H9 (cell line): Measurements from ENCODE around the gene SDK1. TPM values are rescaled to one million over a fixed set of nuclear protein-coding genes. Genes with fewer than 3 reads are reported as not detected.

ENCODE experiments used
- DNase-seq: peaks from one replicate; pipeline ENCODE4 v3.0.0-alpha.2; 2017
- H2AFZ ChIP-seq: one replicate; pipeline ENCODE4 v1.6.1; 2013; ENCODE audit warnings: mild to moderate bottlenecking, low read length, control low read depth, moderate library complexity
- H2AK5ac ChIP-seq: 2 replicates; pipeline ENCODE4 v1.6.1; 2013; ENCODE audit warnings: low read length, control low read depth, mixed read lengths; ENCODE audit not compliant: insufficient read length
- H2BK120ac ChIP-seq: one replicate; pipeline ENCODE4 v1.6.1; 2013; ENCODE audit warnings: low read depth, mild to moderate bottlenecking, low read length, control low read depth, inconsistent platforms; ENCODE audit not compliant: poor library complexity, severe bottlenecking
- H2BK12ac ChIP-seq: 2 replicates; pipeline ENCODE4 v1.6.1; 2013; ENCODE audit warnings: low read length, control low read depth, mixed read lengths, low read depth; ENCODE audit not compliant: insufficient read length
- H2BK15ac ChIP-seq: 2 replicates; pipeline ENCODE4 v1.6.1; 2013; ENCODE audit warnings: low read depth, low read length, control low read depth
- H2BK20ac ChIP-seq: one replicate; pipeline ENCODE4 v1.6.1; 2013; ENCODE audit warnings: low read depth, mild to moderate bottlenecking, low read length, control low read depth, inconsistent platforms; ENCODE audit not compliant: poor library complexity, severe bottlenecking
- H2BK5ac ChIP-seq: 2 replicates; pipeline ENCODE4 v1.6.1; 2013; ENCODE audit warnings: low read length, control low read depth, mixed read lengths; ENCODE audit not compliant: insufficient read length
- H3K14ac ChIP-seq: 2 replicates; pipeline ENCODE4 v1.6.1; 2013; ENCODE audit warnings: low read length, control low read depth; ENCODE audit not compliant: insufficient read depth
- H3K18ac ChIP-seq: 2 replicates; pipeline ENCODE4 v1.6.1; 2013; ENCODE audit warnings: low read depth, mild to moderate bottlenecking, mixed read lengths, low read length, control low read depth; ENCODE audit not compliant: insufficient read length
- H3K23ac ChIP-seq: 2 replicates; pipeline ENCODE4 v1.6.1; 2013; ENCODE audit warnings: low read length, control low read depth, mixed read lengths, low read depth; ENCODE audit not compliant: insufficient read length
- H3K23me2 ChIP-seq: 2 replicates; pipeline ENCODE4 v1.6.1; 2013; ENCODE audit warnings: low read depth, mild to moderate bottlenecking, mixed read lengths, low read length, control low read depth; ENCODE audit not compliant: insufficient read length, poor library complexity, severe bottlenecking
- H3K27ac ChIP-seq: 2 replicates; pipeline ENCODE4 v1.5.1; 2013; ENCODE audit warnings: low read length, control low read depth, mixed read lengths, low read depth; ENCODE audit not compliant: insufficient read length
- H3K27me3 ChIP-seq: 2 replicates; pipeline ENCODE4 v1.6.1; 2013; ENCODE audit warnings: low read length, control low read depth, inconsistent platforms; ENCODE audit not compliant: insufficient read depth
- H3K4ac ChIP-seq: 2 replicates; pipeline ENCODE4 v1.6.1; 2013; ENCODE audit warnings: low read depth, mild to moderate bottlenecking, control low read depth, inconsistent platforms, low read length, moderate library complexity
- H3K4me1 ChIP-seq: 2 replicates; pipeline ENCODE4 v1.6.1; 2013; ENCODE audit warnings: low read length, control low read depth, inconsistent platforms; ENCODE audit not compliant: insufficient read depth
- H3K4me2 ChIP-seq: 2 replicates; pipeline ENCODE4 v1.6.1; 2013; ENCODE audit warnings: low read length, control low read depth, mixed read lengths; ENCODE audit not compliant: insufficient read length, insufficient read depth
- H3K56ac ChIP-seq: 2 replicates; pipeline ENCODE4 v1.6.1; 2013; ENCODE audit warnings: low read depth, mild to moderate bottlenecking, mixed read lengths, low read length, control low read depth; ENCODE audit not compliant: insufficient read length
- H3K79me1 ChIP-seq: 2 replicates; pipeline ENCODE4 v1.6.1; 2013; ENCODE audit warnings: low read depth, mild to moderate bottlenecking, moderate library complexity, low read length, control low read depth, inconsistent platforms; ENCODE audit not compliant: insufficient read depth, poor library complexity, severe bottlenecking
- H3K79me2 ChIP-seq: 2 replicates; pipeline ENCODE4 v1.6.1; 2013; ENCODE audit warnings: low read length, control low read depth, inconsistent platforms; ENCODE audit not compliant: insufficient read depth
- H3K9ac ChIP-seq: 2 replicates; pipeline ENCODE4 v1.6.1; 2013; ENCODE audit warnings: low read length, control low read depth, mixed read lengths; ENCODE audit not compliant: insufficient read length; ENCODE audit errors: extremely low read depth
- H3K9me3 ChIP-seq: one replicate; pipeline ENCODE4 v1.6.1; 2013; ENCODE audit warnings: low read depth, low read length, inconsistent platforms; ENCODE audit not compliant: control insufficient read depth
- H3T11ph ChIP-seq: one replicate; pipeline ENCODE4 v1.6.1; 2013; ENCODE audit warnings: mild to moderate bottlenecking, low read length, control low read depth, inconsistent platforms
- H4K20me1 ChIP-seq: one replicate; pipeline ENCODE4 v1.6.1; 2013; ENCODE audit not compliant: control insufficient read depth, insufficient read length, insufficient read depth
- H4K5ac ChIP-seq: 2 replicates; pipeline ENCODE4 v1.6.1; 2013; ENCODE audit warnings: low read depth, mild to moderate bottlenecking, mixed read lengths, low read length, control low read depth; ENCODE audit not compliant: insufficient read length
- H4K8ac ChIP-seq: replicated peaks from 2 replicates; pipeline ENCODE4 v1.6.1; 2013; ENCODE audit warnings: low read length, control low read depth, mixed read lengths, low read depth; ENCODE audit not compliant: insufficient read length
- H4K91ac ChIP-seq: 2 replicates; pipeline ENCODE4 v1.6.1; 2013; ENCODE audit warnings: low read depth, mild to moderate bottlenecking, moderate library complexity, mixed read lengths, low read length, control low read depth; ENCODE audit not compliant: insufficient read length
- H3K27ac Mint-ChIP-seq, 3 experiments: 2 replicates in 2 of 3; 3 replicates in 1 of 3; pipeline ENCODE4 v1.8.0; 2020 to 2021; ENCODE audit warnings: mixed read lengths in 3 of 3, mild to moderate bottlenecking in 1 of 3, moderate library complexity in 1 of 3
- H3K27me3 Mint-ChIP-seq: 2 replicates; pipeline ENCODE4 v1.8.0; 2021; ENCODE audit warnings: low read depth, mild to moderate bottlenecking, moderate library complexity, mixed read lengths
- H3K36me3 Mint-ChIP-seq, 3 experiments: 2 replicates in 2 of 3; 3 replicates in 1 of 3; pipeline ENCODE4 v1.8.0; 2020 to 2021; ENCODE audit warnings: low read depth in 3 of 3, mixed read lengths in 3 of 3; ENCODE audit not compliant: insufficient read depth in 1 of 3
- H3K4me1 Mint-ChIP-seq, 2 experiments: 2 replicates each; pipeline ENCODE4 v1.8.0; 2020; ENCODE audit warnings: mixed read lengths in 2 of 2
- H3K4me3 Mint-ChIP-seq, 2 experiments: 2 replicates in 1 of 2; 3 replicates in 1 of 2; pipeline ENCODE4 v1.8.0; 2020 to 2021; ENCODE audit warnings: mild to moderate bottlenecking in 2 of 2, mixed read lengths in 2 of 2, moderate library complexity in 1 of 2
- H3K9me3 Mint-ChIP-seq, 2 experiments: 2 replicates in 1 of 2; 3 replicates in 1 of 2; pipeline ENCODE4 v1.8.0; 2020; ENCODE audit warnings: mild to moderate bottlenecking in 2 of 2, mixed read lengths in 2 of 2, moderate library complexity in 1 of 2
- WGBS: extraction: QIAGEN DNeasy Blood & Tissue Kit; methylation state at CpG from one replicate; pipeline ENCODE4 v1.1.7; 2013; ENCODE audit warnings: missing lambda C conversion rate, low lambda C conversion rate, mixed read lengths; ENCODE audit not compliant: insufficient read length; ENCODE audit errors: extremely low coverage; 5-methylcytosine and 5-hydroxymethylcytosine counted together
- total RNA-seq: library from RNA; stranded (reverse); gene quantifications from 2 replicates; pipeline ENCODE4 v1.2.1, GENCODE V29; 2021
- TF ChIP-seq, protein P1 (sequence below): fragments of 200-600 bp; sonication (generic); conservative IDR thresholded peaks from 3 replicates; pipeline ENCODE4 v1.8.0; 2021; ENCODE audit warnings: antibody characterized with exemption, mild to moderate bottlenecking

Gene SDK1
- total RNA-seq, 1 experiment from 2014 or later = 8.7 TPM

DNA sequence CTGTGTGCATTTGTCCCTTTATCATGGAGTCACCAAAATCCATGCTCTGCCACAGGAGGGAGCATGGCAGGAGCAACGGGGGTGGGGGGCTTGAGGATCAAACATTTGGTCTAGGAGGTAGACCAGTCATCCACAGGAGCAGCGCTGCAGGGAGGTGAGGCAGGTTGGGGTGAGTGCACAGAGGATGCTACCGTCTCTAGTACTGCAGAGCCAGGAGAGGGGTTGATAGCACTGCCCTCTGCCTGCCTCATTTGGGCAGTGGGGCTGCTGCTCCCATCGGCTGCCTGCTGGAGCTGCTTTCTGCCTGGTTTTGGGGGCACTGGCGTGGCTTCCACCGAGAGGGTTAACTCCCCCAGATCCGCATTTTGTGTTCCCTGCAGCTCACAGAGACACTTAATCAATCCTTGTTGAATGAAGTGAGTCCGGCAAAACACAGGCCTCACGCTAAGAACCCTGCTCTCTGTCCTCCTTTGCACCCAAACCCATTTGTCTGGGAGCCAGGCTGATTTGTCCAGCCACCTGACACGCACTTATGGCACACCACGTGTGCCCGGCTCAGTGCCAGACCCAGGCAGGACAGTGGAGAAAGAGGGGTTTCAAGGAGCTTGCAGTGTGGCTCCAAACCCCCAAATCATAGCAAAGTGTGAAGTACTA is 854.0 kb downstream of the SDK1 start:
- DNase-seq = no peak
- Histone ChIP-seq H3K23ac (no peak overlapping the region), H3K4ac (no peak overlapping the region), H4K8ac (no peak overlapping the region), H2BK12ac (no peak overlapping the region), H2AK5ac (no peak overlapping the region), H3K79me2 (no peaks in the 10 kb centered on the region), H3K56ac (no peak overlapping the region), H4K91ac (no peak overlapping the region), H2BK5ac (no peak overlapping the region), H3T11ph (no peak overlapping the region), H2BK15ac (no peak overlapping the region), H3K27me3 (no peaks in the 10 kb centered on the region), H3K14ac (no peak overlapping the region), H3K9me3 (no peaks in the 10 kb centered on the region), H3K4me1 (no peaks in the 10 kb centered on the region), H2BK120ac (no peak overlapping the region), H3K23me2 (no peaks in the 10 kb centered on the region), H4K20me1 (no peaks in the 10 kb centered on the region), H4K5ac (no peak overlapping the region), H3K18ac (no peak overlapping the region), H3K4me2 (no peak overlapping the region), H2AFZ (no peak overlapping the region), H3K27ac (no peak overlapping the region), H3K79me1 (no peaks in the 10 kb centered on the region), H2BK20ac (no peak overlapping the region), H3K9ac (no peak overlapping the region)
- Mint-ChIP-seq H3K9me3 (no peaks in the 10 kb centered on the region), H3K4me1 (peaks cover 5% of the 10 kb centered on the region in 2 experiments; a peak in 2 of 4 replicates), H3K4me3 (no peak overlapping the region), H3K27ac (no peak overlapping the region), H3K36me3 (no peaks in the 10 kb centered on the region), H3K27me3 (peaks cover 2% of the 10 kb centered on the region; the same call in 1 of the 2 replicates)
- TF ChIP-seq, protein P1, sequence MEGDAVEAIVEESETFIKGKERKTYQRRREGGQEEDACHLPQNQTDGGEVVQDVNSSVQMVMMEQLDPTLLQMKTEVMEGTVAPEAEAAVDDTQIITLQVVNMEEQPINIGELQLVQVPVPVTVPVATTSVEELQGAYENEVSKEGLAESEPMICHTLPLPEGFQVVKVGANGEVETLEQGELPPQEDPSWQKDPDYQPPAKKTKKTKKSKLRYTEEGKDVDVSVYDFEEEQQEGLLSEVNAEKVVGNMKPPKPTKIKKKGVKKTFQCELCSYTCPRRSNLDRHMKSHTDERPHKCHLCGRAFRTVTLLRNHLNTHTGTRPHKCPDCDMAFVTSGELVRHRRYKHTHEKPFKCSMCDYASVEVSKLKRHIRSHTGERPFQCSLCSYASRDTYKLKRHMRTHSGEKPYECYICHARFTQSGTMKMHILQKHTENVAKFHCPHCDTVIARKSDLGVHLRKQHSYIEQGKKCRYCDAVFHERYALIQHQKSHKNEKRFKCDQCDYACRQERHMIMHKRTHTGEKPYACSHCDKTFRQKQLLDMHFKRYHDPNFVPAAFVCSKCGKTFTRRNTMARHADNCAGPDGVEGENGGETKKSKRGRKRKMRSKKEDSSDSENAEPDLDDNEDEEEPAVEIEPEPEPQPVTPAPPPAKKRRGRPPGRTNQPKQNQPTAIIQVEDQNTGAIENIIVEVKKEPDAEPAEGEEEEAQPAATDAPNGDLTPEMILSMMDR = no peak
- WGBS = no CpG with 5 or more reads among the region's 12 CpGs
